ENCODE data around the gene DNAI2. TPM values are rescaled to one million over a fixed set of nuclear protein-coding genes. Genes with fewer than 3 reads are reported as not detected.

DNAI2 gene
- total and polyA plus RNA-seq, 9 of the 15 experiments (the other 6 are each of a cell fraction or from before 2014, with no cell fraction given), result not detected

- TF ChIP-seq, protein P1, sequence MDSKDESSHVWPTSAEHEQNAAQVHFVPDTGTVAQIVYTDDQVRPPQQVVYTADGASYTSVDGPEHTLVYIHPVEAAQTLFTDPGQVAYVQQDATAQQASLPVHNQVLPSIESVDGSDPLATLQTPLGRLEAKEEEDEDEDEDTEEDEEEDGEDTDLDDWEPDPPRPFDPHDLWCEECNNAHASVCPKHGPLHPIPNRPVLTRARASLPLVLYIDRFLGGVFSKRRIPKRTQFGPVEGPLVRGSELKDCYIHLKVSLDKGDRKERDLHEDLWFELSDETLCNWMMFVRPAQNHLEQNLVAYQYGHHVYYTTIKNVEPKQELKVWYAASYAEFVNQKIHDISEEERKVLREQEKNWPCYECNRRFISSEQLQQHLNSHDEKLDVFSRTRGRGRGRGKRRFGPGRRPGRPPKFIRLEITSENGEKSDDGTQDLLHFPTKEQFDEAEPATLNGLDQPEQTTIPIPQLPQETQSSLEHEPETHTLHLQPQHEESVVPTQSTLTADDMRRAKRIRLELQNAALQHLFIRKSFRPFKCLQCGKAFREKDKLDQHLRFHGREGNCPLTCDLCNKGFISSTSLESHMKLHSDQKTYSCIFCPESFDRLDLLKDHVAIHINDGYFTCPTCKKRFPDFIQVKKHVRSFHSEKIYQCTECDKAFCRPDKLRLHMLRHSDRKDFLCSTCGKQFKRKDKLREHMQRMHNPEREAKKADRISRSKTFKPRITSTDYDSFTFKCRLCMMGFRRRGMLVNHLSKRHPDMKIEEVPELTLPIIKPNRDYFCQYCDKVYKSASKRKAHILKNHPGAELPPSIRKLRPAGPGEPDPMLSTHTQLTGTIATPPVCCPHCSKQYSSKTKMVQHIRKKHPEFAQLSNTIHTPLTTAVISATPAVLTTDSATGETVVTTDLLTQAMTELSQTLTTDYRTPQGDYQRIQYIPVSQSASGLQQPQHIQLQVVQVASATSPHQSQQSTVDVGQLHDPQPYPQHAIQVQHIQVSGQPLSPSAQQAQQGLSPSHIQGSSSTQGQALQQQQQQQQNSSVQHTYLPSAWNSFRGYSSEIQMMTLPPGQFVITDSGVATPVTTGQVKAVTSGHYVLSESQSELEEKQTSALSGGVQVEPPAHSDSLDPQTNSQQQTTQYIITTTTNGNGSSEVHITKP (IDR thresholded peaks at IDR 0.05; ENCODE audit: partially characterized antibody), result no peak
Observed at GRCh38 chr17:74336307-74336706, 62.3 kb downstream of the DNAI2 start (continued).

DNA sequence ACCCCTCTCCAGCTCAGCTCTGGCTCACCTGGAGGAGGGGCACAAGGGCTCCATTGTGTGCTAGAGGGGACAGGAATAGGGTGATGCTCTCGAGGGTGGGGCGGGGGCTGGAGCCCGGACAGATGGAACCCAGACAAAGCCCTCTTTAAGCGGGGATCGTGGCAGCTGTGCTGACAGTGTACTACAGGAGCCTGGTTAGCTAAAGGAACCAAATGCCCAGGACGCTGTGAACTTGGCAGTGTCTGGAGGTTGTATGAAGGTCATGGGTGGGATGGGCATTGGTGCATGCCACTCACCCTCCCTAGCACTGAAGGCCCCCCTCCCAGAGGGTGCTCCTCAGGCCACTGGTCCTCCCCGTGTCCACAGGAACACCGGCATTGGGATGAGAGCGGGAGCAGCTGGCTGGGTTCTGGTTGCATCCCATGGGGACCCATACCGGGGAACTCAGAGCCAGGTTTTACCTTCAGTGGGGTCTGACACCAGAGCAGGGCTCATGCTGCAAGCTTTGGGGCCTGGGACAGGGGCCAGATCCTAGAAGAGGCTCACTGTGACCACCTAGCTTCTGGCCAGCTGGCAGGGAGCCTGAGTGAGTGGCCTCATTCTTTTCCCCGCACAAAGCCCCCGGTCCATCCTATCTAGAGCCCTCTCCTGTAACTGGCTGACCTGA is 63.9 kb downstream of the DNAI2 start:
- in situ Hi-C loops (cut with MboI), result no loop called here
- WGBS (ENCODE audit: insufficient coverage, low coverage, missing lambda C conversion rate), result 7% methylated on average over 10 of the region's 12 CpGs
- ATAC-seq, result no peak
- TF ChIP-seq NR2C2 (CRISPR knock-in tag; IDR thresholded peaks at IDR 0.05), result no peak
- TF ChIP-seq NR2C2 (tag; IDR thresholded peaks at IDR 0.05), result no peak
- TF ChIP-seq MXI1 (IDR thresholded peaks at IDR 0.05; ENCODE audit: low read depth, low read length), result no peak
- no peak for TF ChIP-seq PKNOX1 (IDR thresholded peaks at IDR 0.05)
- TF ChIP-seq TSC22D4 (tag; IDR thresholded peaks at IDR 0.05), result no peak
- TF ChIP-seq HMGN3 (IDR thresholded peaks at IDR 0.05; ENCODE audit: borderline replicate concordance, extremely low read depth, insufficient read length, low read depth, low read length), result no peak
- no peak for TF ChIP-seq FOS (IDR thresholded peaks at IDR 0.05; ENCODE audit: extremely low read depth, insufficient read length)
- TF ChIP-seq, protein P2, sequence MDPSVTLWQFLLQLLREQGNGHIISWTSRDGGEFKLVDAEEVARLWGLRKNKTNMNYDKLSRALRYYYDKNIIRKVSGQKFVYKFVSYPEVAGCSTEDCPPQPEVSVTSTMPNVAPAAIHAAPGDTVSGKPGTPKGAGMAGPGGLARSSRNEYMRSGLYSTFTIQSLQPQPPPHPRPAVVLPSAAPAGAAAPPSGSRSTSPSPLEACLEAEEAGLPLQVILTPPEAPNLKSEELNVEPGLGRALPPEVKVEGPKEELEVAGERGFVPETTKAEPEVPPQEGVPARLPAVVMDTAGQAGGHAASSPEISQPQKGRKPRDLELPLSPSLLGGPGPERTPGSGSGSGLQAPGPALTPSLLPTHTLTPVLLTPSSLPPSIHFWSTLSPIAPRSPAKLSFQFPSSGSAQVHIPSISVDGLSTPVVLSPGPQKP (CRISPR knock-in tag; IDR thresholded peaks at IDR 0.05), result no peak
- TF ChIP-seq JUNB (CRISPR knock-in tag; conservative IDR thresholded peaks at IDR 0.05), result no peak
- TF ChIP-seq, protein P3, sequence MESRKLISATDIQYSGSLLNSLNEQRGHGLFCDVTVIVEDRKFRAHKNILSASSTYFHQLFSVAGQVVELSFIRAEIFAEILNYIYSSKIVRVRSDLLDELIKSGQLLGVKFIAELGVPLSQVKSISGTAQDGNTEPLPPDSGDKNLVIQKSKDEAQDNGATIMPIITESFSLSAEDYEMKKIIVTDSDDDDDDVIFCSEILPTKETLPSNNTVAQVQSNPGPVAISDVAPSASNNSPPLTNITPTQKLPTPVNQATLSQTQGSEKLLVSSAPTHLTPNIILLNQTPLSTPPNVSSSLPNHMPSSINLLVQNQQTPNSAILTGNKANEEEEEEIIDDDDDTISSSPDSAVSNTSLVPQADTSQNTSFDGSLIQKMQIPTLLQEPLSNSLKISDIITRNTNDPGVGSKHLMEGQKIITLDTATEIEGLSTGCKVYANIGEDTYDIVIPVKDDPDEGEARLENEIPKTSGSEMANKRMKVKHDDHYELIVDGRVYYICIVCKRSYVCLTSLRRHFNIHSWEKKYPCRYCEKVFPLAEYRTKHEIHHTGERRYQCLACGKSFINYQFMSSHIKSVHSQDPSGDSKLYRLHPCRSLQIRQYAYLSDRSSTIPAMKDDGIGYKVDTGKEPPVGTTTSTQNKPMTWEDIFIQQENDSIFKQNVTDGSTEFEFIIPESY (CRISPR knock-in tag; IDR thresholded peaks at IDR 0.05), result no peak

More for the DNA sequence above, 63.9 kb downstream of the DNAI2 start:
- no TSS peak for BruUV-seq (replicated peaks)
- H3K36me3 ChIP-seq (ENCODE audit: control insufficient read depth, insufficient read depth, low read length), result no peaks in the 10 kb centered on the region
- no peak overlapping the region for H3K27ac ChIP-seq (ENCODE audit: extremely low read depth, low read depth, low read length)
- POLR2A ChIA-PET, result interaction anchor here (0.6 to 1.7 kb wide), 2 partner anchors 9 to 228 kb away, joined by 3 to 8 read pairs; no protein-coding TSS in a partner anchor
- no peak for FAIRE-seq
- H4K20me1 ChIP-seq (replicated peaks; ENCODE audit: control insufficient read depth, insufficient read depth, low read length), result peaks cover 10% of the 10 kb centered on the region
- H3K9ac ChIP-seq (ENCODE audit: insufficient read depth in 1 of 2, low read depth in 2 of 2, low read length in 2 of 2), result no peak overlapping the region
- intact Hi-C loops (cut with micrococcal nuclease), result no loop called here
- H3K4me1 ChIP-seq (replicated peaks in 1 of 2; ENCODE audit: control insufficient read depth in 2 of 2, insufficient read depth in 2 of 2, low read length in 2 of 2), result peaks cover 2 to 10% of the 10 kb centered on the region in 2 experiments; a peak in 4 of 5 replicates
- no peaks in the 10 kb centered on the region for H3K9me1 ChIP-seq (ENCODE audit: control insufficient read depth, insufficient read depth, low read length)
- CTCF ChIA-PET (ENCODE audit: low intra/inter-chr PET ratio), result no interaction called here
- H3K4me2 ChIP-seq (ENCODE audit: insufficient read depth, low read length), result no peak overlapping the region
- DNase-seq (ENCODE audit: extremely low read depth in 1 of 4, low spot score in 3 of 4), result no peak
- no peaks in the 10 kb centered on the region for H3K9me3 ChIP-seq (replicated peaks; ENCODE audit: control insufficient read depth, insufficient read depth, low read depth, low read length)
- H3K27me3 ChIP-seq (ENCODE audit: control insufficient read depth in 2 of 2, insufficient read depth in 2 of 2, low read length in 2 of 2), result peaks cover 2 to 45% of the 10 kb centered on the region in 2 experiments; a peak in 3 of 5 replicates
- H3K79me2 ChIP-seq (ENCODE audit: control insufficient read depth, insufficient read depth, low read length), result no peaks in the 10 kb centered on the region
- H2AFZ ChIP-seq (ENCODE audit: low read depth, low read length), result no peak overlapping the region
- no peak overlapping the region for H3K4me3 ChIP-seq

Measured in K562 (cell line).